LoVo (cell line): ENCODE measurements around the gene PTPN1.
"Not testable (repeated sequence)": the region's sequence is repeated elsewhere in the genome, so short reads cannot be mapped to it uniquely, and the experiment has no call there.

ENCODE experiments used
- DNase-seq: peaks from one replicate; pipeline ENCODE4 v3.0.0-alpha.2; 2016; ENCODE audit warnings: low spot score

The PTPN1 gene

DNA sequence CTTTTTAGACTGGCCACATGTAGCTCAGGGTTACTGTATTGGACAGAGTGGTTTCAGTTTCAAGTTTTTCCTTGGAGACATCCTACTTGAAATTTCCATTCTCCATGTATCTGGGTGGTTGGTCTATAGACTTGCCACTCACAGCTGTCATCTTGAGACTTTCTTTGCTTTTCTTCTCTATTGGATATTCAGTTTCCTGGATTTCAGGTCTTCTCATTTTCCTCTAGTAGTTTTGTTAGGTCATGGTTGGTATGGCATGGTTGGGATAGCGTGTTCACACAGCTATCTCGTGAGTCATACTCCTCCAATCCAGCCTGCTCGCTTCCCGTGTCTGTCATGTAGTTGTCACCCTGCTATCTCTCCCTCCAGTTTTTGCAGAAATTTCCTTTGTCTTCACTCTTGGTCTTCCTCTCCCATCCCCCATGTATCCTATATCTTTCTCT, 48.3 kb downstream of the PTPN1 start:
- DNase-seq: no peak

DNA sequence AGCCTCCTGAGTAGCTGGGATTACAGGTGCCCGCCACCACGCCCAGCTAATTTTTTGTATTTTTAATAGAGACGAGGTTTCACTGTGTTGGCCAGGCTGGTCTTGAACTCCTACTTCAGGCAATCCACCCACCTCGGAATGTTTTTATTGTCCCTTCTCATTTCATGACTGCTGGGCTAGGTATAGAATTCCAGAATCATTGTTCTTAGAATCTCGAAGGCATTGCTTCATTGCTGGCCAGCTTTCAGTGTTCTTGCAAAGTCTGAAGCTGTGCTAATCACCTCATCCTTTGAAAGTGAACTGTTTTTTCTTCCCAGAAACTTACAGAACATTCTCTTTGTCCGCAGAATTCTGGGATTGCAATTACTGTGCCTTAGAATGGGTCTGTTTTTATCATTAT, 49.0 kb downstream of the PTPN1 start:
- no peak for DNase-seq

DNA sequence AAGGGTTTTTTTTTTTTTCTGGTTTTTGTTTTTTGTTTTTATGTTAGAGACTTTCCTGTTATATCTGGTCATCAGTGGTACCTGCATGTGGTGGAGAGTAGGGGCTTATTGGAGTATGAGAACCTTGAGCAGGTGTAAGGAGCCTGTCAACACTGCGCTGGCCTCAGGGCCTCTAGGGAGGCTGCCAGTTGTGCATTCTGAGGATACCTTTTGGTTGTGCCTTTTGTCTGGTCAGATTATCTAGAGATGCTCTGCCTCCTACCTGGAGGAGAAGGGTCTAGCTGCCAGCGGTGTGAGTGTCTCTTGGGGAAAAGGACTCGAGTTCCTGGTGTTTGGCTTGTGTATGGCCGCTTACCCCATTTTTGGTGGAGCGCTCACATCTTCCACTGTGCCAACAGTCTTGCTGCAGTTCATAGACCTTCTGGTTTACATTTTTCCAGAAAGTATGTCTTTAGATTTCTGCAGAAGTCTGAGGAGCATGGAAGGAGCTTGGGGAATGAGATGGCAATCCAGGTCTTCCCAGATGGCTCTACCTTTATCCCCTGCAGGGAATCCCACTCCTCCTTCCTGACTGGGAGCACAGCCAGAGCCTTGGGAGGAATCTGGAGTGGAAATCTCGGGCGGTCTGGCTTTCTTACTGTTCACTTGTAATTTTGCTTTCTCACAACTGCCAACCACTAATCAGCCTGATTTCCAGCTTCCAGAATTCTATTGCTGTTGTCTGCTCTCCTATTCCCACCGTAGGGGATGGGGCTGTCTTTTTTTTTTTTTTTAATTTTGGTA, 49.9 kb downstream of the PTPN1 start:
- DNase-seq: no peak

DNA sequence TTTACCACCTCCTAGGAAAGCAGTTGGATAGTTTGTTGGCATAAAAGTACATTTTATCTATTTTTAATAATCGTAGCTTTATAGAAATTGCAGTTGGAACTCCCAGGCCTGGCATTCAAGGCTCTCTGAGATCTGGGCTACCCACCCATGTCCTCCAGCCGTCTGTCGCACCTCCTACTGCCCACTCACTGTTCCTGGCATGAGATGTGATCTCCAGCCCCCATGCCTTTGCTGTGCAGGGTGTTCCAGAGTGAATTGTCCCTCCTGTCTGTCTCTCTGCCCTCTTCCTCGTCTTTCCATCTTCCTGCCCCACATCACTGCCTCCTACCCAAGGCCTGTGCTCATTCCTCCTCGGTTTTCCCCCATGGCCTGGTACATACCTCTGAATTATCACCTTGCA, 50.7 kb downstream of the PTPN1 start:
- no peak for DNase-seq

DNA sequence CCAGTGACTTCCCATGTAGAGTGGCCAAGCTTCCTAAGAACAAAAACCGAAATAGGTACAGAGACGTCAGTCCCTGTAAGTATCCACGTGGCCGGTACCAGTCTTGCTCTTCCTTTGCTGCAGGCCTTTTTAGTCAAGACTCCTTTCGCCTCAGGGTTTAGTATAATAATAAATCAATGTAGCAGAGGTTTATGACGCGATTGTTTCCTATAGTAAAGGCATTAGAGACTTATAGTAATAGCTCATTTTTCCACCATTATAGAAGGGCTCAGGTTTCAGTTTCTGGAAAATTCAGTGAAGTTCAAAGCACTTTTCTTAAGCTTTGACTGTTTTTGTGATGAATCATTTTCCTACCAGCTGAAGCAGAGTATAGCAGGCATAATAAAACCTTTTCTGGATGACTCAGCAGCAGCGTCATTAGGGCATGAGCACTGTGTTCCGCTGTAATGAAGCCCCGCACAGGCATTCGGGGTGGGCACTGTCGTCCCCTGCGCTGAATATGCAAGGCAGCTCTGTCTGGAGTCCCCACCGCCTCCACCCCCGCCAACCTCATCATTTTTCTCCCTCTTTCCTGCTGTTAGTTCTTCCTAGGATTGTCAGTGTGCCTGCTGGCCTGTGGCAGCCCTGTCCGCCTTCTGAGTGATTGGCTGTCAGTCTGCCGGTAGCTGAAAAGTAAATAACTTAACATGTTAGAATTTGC, 51.3 kb downstream of the PTPN1 start:
- DNase-seq: peak; percentile 43

DNA sequence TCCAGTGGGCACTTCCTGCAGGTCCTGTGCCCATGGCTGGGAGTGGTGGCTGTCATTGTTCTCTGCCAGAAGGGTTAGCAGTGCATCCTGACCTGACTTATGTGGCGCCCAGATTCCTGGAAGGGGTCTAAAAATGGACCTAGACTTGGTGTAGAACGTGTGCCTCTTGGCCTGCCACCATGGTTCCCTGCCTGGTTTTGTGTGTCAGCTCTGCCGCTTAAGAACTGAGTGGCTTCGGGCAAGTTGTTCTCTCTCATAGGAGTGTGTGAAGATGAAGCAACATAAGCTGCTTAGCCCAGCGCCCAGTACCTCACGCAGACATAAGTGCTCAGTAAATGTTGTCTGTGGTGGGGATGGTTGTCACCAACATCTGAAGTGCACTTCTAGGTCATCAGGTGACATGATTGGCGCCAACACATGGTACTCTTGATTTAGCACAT, 52.1 kb downstream of the PTPN1 start:
- DNase-seq: no peak

DNA sequence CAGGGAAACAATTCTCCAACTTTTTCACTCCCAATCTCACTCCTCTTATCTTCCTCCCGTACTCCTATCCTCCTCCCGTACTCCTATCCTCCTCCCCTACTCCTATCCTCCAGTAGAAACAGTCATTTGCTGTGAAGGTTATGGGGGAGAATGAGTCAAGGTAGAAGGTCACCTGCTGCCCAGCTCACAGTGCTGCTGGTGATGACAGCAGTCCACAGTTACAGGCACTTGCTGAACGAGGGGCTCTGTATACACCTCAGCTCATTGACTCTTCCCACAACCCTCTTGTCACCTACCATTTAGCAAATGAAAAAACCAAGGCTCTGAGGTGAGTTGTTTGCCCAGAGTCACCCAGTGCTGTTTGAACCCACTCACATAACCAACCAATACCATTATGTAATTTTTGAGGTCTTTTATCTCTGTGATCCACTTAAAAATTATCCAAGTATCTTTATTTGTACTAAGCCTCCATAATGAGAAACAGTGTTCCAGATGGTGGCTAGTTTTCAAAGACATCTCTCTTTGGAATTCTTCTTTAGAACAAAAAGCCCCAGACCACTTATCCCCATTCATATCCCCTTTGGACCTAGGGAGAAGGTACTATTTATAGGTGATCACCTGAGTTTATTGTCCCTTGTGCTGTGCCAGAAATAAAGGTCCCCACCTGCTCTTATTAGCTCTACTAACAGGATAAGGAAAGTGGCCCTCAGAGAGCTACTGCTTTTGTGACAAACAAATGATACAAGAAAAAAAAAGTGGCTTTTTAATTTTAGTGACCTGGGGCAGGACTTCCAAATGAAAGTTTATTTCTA, 53.2 kb downstream of the PTPN1 start:
- no peak for DNase-seq

DNA sequence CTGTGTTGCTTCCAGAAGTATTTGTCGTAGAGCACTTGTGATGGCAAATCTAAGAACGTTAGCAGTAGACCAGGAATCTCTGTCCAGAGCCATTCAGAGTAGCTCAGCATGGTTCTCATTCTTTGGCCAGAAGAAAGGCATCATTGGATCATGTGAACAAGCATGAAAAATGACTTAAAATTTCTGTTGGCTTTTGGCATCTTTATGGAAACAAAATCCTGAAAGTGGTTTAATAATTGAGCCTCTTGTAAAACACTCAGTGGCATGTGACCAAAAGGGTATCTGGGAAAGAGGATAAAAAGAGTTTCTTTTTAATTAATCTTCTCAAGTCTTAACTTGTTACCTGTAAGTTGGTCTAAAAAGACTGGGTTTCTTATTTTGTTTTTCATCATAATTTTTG, 55.2 kb downstream of the PTPN1 start:
- DNase-seq: no peak

DNA sequence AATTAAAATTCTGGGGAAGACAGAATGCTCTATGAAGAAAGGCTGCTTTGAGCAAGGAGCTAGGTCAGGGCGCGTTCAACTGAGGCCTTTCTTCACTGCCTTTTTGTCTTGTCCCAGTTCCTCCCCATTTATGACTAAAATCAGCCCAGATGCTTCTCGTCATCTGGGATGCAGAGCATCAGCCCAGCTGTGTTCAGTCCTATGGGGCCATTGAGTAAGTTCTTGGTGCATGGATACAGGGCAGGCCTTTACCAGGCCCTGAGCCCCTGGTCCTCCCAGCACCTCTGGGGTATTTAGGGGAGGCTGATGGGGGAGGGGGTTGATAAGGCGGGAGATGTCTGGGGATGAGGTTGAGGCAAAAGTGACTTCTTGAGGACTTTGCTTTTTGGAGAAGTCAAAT, 55.7 kb downstream of the PTPN1 start:
- no peak for DNase-seq

DNA sequence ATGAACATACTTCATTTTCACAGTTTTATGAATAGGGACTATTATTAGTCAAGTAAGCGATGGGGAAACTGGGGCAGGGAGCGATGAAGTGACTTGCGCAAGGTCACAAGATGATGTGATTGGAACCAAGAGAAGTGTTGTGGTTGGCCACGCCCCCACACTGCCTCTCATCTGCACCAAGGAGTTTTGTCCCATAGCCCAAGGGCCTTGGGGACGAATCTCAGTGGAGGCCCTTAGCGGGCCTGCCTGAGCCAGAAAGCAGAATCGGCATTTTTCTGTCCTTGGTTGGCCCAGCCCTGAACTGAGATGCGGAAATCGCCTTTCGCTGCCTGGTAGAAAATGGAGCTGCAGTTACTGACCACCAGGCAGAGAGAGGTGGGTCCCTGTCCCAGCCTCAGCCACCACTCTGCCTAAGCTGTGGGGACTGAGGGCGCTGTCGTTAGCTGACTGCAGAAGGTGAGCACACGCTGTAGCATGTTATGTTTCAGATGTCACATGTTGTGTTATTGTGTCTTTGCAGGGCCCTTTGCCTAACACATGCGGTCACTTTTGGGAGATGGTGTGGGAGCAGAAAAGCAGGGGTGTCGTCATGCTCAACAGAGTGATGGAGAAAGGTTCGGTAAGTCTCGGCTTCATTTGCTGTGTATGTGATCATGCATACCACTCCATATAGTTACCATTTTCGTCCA, 57.8 kb downstream of the PTPN1 start:
- no peak for DNase-seq

DNA sequence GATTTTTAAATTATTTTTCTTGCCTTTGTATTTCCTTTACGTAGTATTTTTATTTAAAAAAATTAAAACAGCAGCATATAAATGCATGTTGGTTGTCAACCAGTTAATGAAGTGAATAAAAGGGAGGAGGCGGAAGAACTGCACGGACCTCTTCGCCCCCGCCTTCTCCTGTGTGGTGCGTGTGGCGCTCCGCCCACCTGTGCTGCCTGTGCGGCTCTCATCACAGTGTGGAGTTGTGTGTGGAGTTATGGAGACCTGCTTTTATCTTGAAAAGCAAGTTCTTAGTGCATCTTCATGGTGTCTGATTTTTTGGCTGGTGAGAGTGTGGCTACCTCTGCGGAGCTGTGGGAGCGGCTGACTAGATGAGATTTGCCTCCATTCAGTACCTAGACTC, 58.4 kb downstream of the PTPN1 start:
- no peak for DNase-seq

DNA sequence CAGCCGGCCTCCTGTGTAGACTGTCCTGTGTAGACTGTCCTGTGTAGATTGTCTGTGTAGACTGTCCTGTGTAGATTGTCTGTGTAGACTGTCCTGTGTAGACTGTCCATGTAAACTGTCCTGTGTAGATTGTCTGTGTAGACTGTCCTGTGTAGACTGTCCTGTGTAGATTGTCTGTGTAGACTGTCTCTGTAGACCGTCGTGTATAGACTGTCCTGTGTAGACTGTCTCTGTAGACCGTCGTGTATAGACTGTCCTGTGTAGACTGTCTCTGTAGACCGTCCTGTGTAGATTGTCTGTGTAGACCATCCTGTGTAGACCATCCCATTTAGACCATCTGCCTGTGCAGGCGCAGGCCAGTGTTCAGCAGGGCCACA, 59.3 kb downstream of the PTPN1 start:
- DNase-seq: not testable (repeated sequence)

DNA sequence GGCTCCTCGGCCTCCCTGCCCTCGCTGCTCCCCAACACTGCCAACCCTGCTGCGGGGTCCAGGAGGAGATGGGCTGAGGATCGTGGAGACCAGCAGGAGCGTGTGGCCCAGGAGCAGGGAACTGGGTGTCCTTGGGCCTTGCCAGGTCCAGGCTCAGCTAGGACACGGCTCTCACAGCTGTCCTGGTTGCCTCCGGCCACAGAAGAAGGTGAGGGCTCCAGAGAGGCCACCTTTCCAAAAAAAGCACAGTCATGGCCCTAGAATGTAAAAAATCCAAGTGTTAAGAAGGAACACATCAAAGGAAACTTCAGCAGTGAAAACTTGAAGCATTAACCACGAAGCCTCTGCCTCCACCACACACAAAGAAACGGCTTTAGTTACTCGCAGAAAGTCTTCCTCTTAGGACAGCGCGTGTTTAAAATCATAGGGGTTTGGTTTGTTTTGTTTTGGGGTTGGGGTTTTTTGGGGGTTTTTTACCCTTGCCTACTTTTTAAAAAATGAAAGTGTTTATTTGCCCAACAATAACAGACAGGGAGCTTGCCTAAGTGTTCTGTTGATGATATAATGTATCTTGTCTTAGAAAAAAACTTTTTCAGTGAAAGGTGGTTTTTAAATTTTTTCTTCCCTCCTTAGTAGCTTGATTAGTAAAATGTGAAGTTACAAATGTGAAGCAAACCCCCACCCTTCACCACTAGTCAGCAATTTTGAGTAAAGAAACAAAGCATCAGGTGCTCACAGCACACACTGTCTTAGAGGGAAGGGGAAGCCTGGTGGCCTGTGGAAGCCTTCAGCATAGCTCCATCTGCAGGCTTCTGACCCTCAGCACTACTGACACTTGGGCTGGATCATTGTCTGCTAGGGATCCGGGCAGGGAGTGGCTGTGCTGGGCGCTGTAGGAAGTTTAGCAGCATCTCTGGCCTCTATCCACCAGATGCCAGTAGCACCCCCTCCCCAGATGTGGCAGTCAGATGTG, 60.0 kb downstream of the PTPN1 start:
- DNase-seq: no peak

DNA sequence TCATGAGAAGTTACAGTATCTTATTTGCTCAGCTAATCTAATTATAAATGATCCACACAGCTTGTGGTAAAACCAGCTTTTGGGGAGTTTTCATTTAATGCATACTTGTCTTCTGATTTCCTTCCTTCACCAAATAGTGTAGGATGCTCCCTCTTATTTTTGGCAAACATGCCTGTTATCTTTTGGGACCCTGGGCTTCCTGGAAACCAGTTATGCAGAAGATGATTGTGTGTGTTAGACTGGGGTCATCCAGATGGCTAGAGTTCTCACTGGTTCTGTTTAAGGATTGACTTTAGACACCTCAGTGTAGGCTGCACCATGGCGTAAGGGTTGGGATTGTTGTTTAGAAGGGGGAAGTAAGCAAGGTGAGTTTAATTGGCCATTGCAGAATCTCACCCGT, 61.3 kb downstream of the PTPN1 start:
- DNase-seq: no peak

DNA sequence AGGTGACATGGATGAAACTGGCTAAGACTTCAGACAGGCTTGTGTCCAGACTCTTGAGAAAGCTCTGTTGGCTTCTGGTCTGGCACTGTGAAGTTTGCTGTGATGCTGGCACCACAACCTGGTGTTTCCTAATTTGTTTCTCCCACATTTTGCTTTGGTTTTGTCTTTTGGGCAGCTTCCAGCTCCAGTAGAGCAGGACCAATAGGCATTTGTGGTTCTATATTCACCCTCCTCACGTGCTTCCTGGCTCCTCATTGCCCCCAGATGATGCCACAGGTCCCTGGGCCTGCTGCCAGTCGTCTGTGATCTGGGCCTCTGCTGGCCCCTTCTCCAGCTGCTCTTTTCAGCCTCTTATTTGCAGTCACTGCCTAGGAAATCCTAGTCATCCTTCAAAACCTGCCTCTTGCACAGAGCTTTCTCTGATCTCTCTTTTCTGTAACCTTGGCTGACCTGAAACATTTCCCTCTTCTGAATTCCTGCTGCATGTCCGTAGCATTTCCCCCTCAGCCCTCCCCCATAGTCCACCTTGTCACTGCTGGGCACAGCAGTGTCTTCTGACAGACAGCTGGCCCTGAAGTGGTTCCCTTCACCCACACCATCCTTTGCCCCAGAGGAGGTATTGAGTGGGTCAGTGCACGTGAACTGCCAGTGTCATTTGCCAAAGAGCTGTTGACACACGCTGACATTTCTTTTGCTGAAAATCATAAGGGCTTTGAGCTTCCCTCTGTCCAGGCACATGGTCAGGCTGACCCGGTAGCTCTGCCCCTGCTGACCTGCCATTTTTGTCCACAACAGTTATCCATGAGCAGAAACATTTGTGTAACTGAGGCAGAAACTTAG, 63.0 kb downstream of the PTPN1 start:
- DNase-seq: no peak

DNA sequence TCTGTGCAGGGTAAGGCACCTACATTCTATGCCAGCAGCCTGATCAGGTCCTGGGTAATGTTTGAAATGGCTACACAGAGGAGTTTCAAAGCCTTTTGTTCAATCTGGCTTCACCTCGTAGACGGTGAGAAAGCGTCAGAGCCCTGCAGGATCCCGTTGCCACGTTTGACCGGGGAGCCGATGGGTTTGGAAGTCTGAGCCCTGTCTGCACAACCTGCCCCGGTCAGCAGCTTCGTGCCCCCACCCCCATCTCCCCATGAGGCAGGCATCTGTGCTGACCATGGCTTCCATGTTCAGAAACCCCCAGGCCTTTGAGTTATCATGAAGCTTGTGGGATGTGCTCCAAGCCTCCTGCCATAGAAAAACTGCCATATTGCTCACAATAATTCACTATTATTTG, 63.9 kb downstream of the PTPN1 start:
- DNase-seq: no peak

DNA sequence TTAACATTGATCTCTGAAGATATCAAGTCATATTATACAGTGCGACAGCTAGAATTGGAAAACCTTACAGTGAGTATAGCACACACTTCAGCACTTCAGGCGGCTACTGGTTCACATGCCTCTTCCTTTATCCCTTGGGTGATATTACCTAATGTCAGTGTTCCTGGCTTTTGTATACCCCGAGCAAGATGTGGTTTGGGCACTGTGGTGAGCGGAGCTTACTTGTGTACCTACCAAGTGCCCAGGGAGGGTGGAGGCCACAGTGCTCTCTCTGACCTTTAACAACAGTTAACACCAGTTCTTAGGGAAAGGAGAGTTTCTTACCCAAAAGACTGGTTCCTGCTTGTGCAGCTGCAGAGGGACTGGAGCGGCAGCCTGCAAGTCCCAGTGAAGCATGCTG, 64.4 kb downstream of the PTPN1 start:
- DNase-seq: no peak

DNA sequence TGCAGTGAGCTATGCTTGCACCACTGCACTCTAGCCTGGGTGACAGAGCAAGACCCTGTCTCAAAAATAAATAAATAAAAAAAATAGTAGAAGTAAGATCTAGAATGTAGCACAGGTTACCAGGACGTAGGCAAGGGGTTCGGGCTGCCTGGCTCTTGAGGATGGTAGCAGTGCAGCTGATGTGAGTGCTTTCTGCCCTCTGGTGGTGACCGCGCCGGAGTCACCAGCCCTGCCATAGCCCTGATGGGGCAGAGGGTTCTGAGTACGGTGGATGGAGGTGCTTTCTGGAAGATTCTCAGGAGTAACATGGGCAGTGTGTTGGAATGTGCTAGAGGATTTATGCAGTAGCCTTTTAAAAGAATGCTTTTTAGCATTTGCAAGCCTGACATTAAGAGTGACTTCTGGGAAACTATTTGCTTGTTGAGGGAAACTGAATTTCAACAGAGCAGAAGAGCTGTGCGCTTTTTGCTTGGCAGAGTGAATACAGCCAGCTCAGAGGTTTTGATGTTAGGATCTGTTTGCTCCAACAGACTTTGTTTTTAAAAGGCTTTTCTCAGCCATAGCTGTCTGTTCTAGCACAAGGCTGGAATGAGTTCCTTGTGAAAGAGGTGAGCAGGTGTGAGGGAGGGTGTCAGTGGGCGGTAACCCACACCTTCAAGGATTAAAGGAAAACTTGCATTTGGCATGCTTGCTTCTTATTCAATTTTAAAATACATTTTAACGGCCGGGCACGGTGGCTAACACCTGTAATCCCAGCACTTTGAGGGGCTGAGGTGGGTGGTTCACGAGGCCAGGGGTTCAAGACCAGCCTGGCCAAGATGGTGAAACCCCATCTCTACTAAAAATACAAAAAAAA, 65.9 kb downstream of the PTPN1 start:
- peak; percentile 16 for DNase-seq
